ENCODE data around the gene ITGA5.

Gene ITGA5

DNA sequence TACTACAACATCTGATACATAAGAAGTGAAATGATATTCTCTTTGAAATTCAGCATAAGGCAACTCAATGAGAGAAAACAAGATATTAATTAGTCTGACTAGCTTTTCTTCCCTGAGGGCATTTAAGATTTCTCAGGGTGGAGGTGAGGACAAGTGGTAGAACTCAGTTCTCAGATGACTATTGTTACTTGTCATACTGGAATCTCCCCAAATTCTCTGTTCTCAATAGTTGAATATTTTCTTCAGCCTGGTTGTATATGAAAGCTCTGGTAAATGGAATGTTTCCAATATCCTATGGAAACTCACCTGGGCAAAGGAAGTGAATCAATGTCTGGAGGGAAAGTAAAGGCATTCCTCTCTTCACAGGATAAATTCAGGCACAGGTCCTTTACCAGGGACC, 18.2 kb upstream of the ITGA5 start:
- H3K27ac ChIP-seq (ENCODE audit: low read depth, low read length) = no peak overlapping the region
- H3K9me2 ChIP-seq (replicated peaks; ENCODE audit: insufficient read depth, low read length) = no peaks in the 10 kb centered on the region
- no peaks in the 10 kb centered on the region for H3K36me3 ChIP-seq (ENCODE audit: low read length)
- no peak overlapping the region for H3K9ac ChIP-seq (ENCODE audit: low read length)
- H3K27me3 ChIP-seq (ENCODE audit: low read length) = no peaks in the 10 kb centered on the region
- no peak overlapping the region for H2AFZ ChIP-seq (ENCODE audit: low read depth, low read length, severe bottlenecking)
- H3K4me2 ChIP-seq (ENCODE audit: low read depth, low read length, poor library complexity, severe bottlenecking) = no peak overlapping the region
- H3K79me2 ChIP-seq (ENCODE audit: insufficient read depth, low read length) = no peaks in the 10 kb centered on the region
- H4K20me1 ChIP-seq (ENCODE audit: low read depth, low read length) = no peaks in the 10 kb centered on the region
- no peak overlapping the region for H3K4me3 ChIP-seq (ENCODE audit: insufficient read depth, low read length, poor library complexity, severe bottlenecking)
- TF ChIP-seq EZH2phosphoT487 (conservative IDR thresholded peaks at IDR 0.05; ENCODE audit: low read length) = no peak
- TF ChIP-seq CTCF (IDR thresholded peaks at IDR 0.05; ENCODE audit: insufficient read depth, low read length, poor library complexity, severe bottlenecking) = no peak
- H3K9me3 ChIP-seq (ENCODE audit: insufficient read depth, low read length) = no peaks in the 10 kb centered on the region
- H3F3A ChIP-seq (ENCODE audit: insufficient read depth) = no peaks in the 10 kb centered on the region

DNA sequence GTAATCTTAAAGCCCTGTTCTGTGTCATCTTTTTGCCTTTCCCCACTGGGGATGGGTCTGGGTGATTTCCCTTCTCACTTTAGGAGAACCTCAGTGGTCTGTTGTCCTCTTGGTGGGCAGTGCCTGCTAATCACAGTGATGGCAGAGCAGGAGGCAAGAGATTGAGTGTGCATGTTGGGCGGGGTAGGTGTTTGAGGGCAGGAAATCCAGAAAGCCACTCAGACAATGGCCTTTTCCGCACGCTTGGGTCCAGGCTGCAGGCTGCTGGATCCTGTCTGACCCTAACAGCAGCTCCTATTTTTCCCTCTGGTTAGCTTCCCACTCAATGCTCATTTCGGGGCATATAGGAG, 13.7 kb upstream of the ITGA5 start:
- Histone ChIP-seq H3K9me2 (replicated peaks; ENCODE audit: insufficient read depth, low read length) (no peaks in the 10 kb centered on the region), H3K4me2 (ENCODE audit: low read depth, low read length, poor library complexity, severe bottlenecking) (no peak overlapping the region), H3K27me3 (ENCODE audit: low read length) (no peaks in the 10 kb centered on the region), H3K4me3 (ENCODE audit: insufficient read depth, low read length, poor library complexity, severe bottlenecking) (no peak overlapping the region), H3F3A (ENCODE audit: insufficient read depth) (no peaks in the 10 kb centered on the region), H3K9me3 (ENCODE audit: insufficient read depth, low read length) (no peaks in the 10 kb centered on the region), H3K9ac (ENCODE audit: low read length) (no peak overlapping the region), H3K79me2 (ENCODE audit: insufficient read depth, low read length) (no peaks in the 10 kb centered on the region), H3K36me3 (ENCODE audit: low read length) (no peaks in the 10 kb centered on the region), H3K27ac (ENCODE audit: low read depth, low read length) (no peak overlapping the region), H2AFZ (ENCODE audit: low read depth, low read length, severe bottlenecking) (no peak overlapping the region), H4K20me1 (ENCODE audit: low read depth, low read length) (no peaks in the 10 kb centered on the region)
- TF ChIP-seq CTCF (IDR thresholded peaks at IDR 0.05; ENCODE audit: insufficient read depth, low read length, poor library complexity, severe bottlenecking) = no peak
- TF ChIP-seq EZH2phosphoT487 (conservative IDR thresholded peaks at IDR 0.05; ENCODE audit: low read length) = no peak

DNA sequence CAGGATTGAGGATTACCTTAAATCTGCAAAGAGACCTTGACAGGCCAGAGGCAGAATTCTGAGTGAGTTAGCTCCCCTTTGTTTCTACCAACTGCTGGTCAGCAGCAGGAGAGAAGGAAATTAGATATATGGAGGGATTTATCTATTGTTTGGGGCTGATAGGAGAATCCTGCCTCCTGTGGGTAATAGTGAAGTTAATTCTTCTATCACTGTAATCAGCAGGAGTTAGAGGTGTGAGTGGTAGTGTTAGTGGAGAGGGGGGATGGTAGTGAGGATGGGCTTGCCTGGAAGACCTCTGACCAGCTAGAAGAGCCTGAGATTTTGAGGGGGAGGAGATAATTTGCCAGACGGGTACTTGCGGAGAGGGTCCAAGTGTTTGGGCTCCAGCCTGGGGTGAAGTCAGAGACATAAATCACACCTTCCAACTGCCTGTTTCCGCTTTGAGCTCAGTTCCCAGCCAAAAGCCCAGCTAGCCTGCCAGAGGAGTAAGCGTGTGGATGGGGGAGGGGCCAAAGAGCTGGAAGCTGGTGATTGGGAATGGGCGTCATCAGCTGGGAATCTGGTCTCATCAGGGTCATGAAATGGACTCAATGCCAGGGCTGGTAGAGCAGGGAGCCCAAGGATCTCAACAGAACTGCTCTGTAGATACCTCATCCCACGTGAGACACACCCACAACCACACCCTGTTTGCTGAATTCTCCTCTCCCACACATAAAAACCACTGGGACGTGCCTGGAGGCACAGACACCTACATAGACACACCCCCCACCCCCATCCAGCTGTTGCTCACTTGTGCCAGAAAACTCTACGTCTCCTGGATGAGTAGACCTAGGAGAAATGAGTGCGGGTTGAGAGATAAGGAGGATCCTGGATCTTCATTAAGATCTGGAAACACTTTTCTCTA, 13.1 kb upstream of the ITGA5 start:
- no peak overlapping the region for H3K9ac ChIP-seq (ENCODE audit: low read length)
- no peaks in the 10 kb centered on the region for H3K27me3 ChIP-seq (ENCODE audit: low read length)
- no peaks in the 10 kb centered on the region for H3K79me2 ChIP-seq (ENCODE audit: insufficient read depth, low read length)
- H3K4me3 ChIP-seq (ENCODE audit: insufficient read depth, low read length, poor library complexity, severe bottlenecking) = no peak overlapping the region
- H3F3A ChIP-seq (ENCODE audit: insufficient read depth) = no peaks in the 10 kb centered on the region
- no peak overlapping the region for H2AFZ ChIP-seq (ENCODE audit: low read depth, low read length, severe bottlenecking)
- no peaks in the 10 kb centered on the region for H3K9me2 ChIP-seq (replicated peaks; ENCODE audit: insufficient read depth, low read length)
- H3K36me3 ChIP-seq (ENCODE audit: low read length) = no peaks in the 10 kb centered on the region
- no peaks in the 10 kb centered on the region for H3K9me3 ChIP-seq (ENCODE audit: insufficient read depth, low read length)
- no peak overlapping the region for H3K27ac ChIP-seq (ENCODE audit: low read depth, low read length)
- TF ChIP-seq CTCF (IDR thresholded peaks at IDR 0.05; ENCODE audit: insufficient read depth, low read length, poor library complexity, severe bottlenecking) (no peak), EZH2phosphoT487 (conservative IDR thresholded peaks at IDR 0.05; ENCODE audit: low read length) (no peak)
- no peaks in the 10 kb centered on the region for H4K20me1 ChIP-seq (ENCODE audit: low read depth, low read length)
- H3K4me2 ChIP-seq (ENCODE audit: low read depth, low read length, poor library complexity, severe bottlenecking) = no peak overlapping the region
